ENCODE measurements around the gene GARIN5B. TPM values are rescaled to one million over a fixed set of nuclear protein-coding genes. Genes with fewer than 3 reads are reported as not detected.

GARIN5B gene
- total and polyA plus RNA-seq, 12 donors = not detected

GRCh38 chr19:55350620-55351315, 12.3 kb downstream of the GARIN5B start:
- no peak for TF ChIP-seq POLR2A (IDR thresholded peaks at IDR 0.05)
- TF ChIP-seq, protein P1, sequence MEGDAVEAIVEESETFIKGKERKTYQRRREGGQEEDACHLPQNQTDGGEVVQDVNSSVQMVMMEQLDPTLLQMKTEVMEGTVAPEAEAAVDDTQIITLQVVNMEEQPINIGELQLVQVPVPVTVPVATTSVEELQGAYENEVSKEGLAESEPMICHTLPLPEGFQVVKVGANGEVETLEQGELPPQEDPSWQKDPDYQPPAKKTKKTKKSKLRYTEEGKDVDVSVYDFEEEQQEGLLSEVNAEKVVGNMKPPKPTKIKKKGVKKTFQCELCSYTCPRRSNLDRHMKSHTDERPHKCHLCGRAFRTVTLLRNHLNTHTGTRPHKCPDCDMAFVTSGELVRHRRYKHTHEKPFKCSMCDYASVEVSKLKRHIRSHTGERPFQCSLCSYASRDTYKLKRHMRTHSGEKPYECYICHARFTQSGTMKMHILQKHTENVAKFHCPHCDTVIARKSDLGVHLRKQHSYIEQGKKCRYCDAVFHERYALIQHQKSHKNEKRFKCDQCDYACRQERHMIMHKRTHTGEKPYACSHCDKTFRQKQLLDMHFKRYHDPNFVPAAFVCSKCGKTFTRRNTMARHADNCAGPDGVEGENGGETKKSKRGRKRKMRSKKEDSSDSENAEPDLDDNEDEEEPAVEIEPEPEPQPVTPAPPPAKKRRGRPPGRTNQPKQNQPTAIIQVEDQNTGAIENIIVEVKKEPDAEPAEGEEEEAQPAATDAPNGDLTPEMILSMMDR (IDR thresholded peaks at IDR 0.05) = no peak
- Histone ChIP-seq H3K9me3 (replicated peaks in 1 of 3) (no peaks in the 10 kb centered on the region), H3K4me1 (replicated peaks in 1 of 2) (peaks cover 12 to 15% of the 10 kb centered on the region in 2 donors), H3K4me3 (no peak overlapping the region), H3K27ac (no peak overlapping the region), H3K27me3 (peaks cover 18% of the 10 kb centered on the region), H3K36me3 (replicated peaks in 1 of 2) (no peaks in the 10 kb centered on the region)
- intact Hi-C loops (cut with DNase I) = no loop called here
- no peak for DNase-seq
- 60 to 75% (median 73%) methylated on average over 10 to 11 of the region's 11 CpGs for WGBS, 4 donors

GRCh38 chr19:55348317-55349034, 14.6 kb downstream of the GARIN5B start:
- intact Hi-C loops (cut with DNase I) = no loop called here
- Histone ChIP-seq H3K36me3 (replicated peaks in 1 of 2) (peaks cover 0 to 5% of the 10 kb centered on the region in 2 donors), H3K4me3 (no peak overlapping the region), H3K27me3 (peaks cover 18% of the 10 kb centered on the region), H3K27ac (no peak overlapping the region), H3K4me1 (replicated peaks in 1 of 2) (peaks cover 3 to 4% of the 10 kb centered on the region in 2 donors), H3K9me3 (replicated peaks in 1 of 3) (no peaks in the 10 kb centered on the region)
- no peak for DNase-seq
- TF ChIP-seq, protein P1 (IDR thresholded peaks at IDR 0.05) = no peak
- no peak for TF ChIP-seq POLR2A (IDR thresholded peaks at IDR 0.05)
- WGBS, 4 donors = 78 to 86% (median 82%) methylated on average over 16 to 22 of the region's 22 CpGs

DNA sequence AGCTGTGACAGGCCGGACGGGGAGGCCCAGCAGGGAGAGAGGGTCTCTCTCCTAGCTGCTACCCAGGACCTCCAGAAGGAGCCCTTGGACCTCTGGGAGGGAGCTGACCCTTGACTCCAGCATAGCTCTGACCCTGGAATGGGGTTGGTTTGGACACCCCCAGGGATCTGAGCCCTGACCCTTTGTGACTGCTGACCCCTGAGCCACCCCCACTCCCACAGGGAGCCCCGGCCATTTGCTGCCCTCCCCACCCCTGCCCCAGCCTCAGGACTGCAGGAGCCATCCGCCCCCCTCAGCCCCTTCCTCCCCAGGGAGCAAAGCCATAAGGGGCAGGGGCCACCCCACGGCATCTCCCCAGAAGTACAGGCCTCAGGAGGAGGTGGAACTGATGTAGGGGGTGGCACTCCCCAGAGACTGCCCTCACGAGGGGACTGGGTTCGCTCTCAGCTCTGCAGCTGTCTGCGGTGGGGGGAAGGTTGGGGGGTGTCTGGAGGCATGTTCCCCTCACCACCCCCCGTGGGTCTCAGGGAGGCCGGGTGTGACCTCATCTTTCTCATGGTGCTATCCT, 15.5 kb downstream of the GARIN5B start:
- H3K9me3 ChIP-seq (replicated peaks in 1 of 3) = no peaks in the 10 kb centered on the region
- intact Hi-C loops (cut with DNase I) = no loop called here

More for the DNA sequence above, 15.5 kb downstream of the GARIN5B start:
- H3K4me1 ChIP-seq (replicated peaks in 1 of 2) = no peaks in the 10 kb centered on the region
- H3K4me3 ChIP-seq = no peak overlapping the region
- TF ChIP-seq POLR2A (IDR thresholded peaks at IDR 0.05) = no peak
- TF ChIP-seq, protein P1 (IDR thresholded peaks at IDR 0.05) = no peak
- DNase-seq = no peak
- no peak overlapping the region for H3K27ac ChIP-seq
- peaks cover 0 to 14% of the 10 kb centered on the region in 2 donors for H3K36me3 ChIP-seq (replicated peaks in 1 of 2)
- H3K27me3 ChIP-seq = peaks cover 15% of the 10 kb centered on the region
- 30 to 87% (median 85%) methylated on average over 2 to 10 of the region's 10 CpGs for WGBS, 4 donors

Measured in adrenal gland (tissue), 12 donors.